Measurements from ENCODE around the gene HHAT.

Gene HHAT

GRCh38 chr1:210582205-210582970 is 253.7 kb downstream of the HHAT start:
- peak; percentile 18 for DNase-seq (ENCODE audit: low read depth)
- TF ChIP-seq POLR2A (IDR thresholded peaks at IDR 0.05; ENCODE audit: extremely low read depth, insufficient read length) (no peak), CTCF (IDR thresholded peaks at IDR 0.05; ENCODE audit: low read depth, low read length) (no peak), MAX (IDR thresholded peaks at IDR 0.05; ENCODE audit: low read depth, low read length) (no peak), MYC (IDR thresholded peaks at IDR 0.05; ENCODE audit: low read depth, low read length) (no peak)
- H3K4me3 ChIP-seq (ENCODE audit: low read depth, low read length), result no peak overlapping the region

GRCh38 chr1:210584439-210585113 is 255.9 kb downstream of the HHAT start:
- no peak overlapping the region for H3K4me3 ChIP-seq (ENCODE audit: low read depth, low read length)
- peak; percentile 79 for DNase-seq (ENCODE audit: low read depth)
- TF ChIP-seq MYC (IDR thresholded peaks at IDR 0.05; ENCODE audit: low read depth, low read length) (no peak), CTCF (IDR thresholded peaks at IDR 0.05; ENCODE audit: low read depth, low read length) (peak; percentile 55)

DNA sequence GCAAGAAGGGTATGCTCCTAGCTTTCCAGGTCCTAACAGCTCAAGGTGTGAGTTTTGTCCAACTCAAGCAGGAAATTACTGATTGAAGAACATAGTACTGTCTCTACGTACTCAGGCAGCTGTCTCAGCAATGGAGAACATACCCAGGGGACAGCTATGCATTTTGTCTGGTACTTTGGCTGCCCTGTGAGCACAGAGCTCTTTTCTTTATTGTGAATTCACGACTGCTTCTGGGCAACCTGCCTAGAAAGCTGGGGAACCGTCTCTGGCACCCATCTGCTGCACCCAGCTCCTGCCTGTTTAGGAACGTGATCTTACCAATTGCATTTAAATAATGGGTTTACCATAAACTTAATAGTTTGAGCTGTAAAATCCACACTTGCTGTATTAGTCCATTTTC is 258.1 kb downstream of the HHAT start:
- H3K4me3 ChIP-seq (ENCODE audit: low read depth, low read length), result no peak overlapping the region
- TF ChIP-seq CTCF (IDR thresholded peaks at IDR 0.05; ENCODE audit: low read depth, low read length) (no peak), MYC (IDR thresholded peaks at IDR 0.05; ENCODE audit: low read depth, low read length) (no peak), MAX (IDR thresholded peaks at IDR 0.05; ENCODE audit: low read depth, low read length) (no peak), POLR2A (IDR thresholded peaks at IDR 0.05; ENCODE audit: extremely low read depth, insufficient read length) (no peak)
- no peak for DNase-seq (ENCODE audit: low read depth)

- no peak for TF ChIP-seq CTCF (IDR thresholded peaks at IDR 0.05; ENCODE audit: low read depth, low read length)
- TF ChIP-seq MYC (IDR thresholded peaks at IDR 0.05; ENCODE audit: low read depth, low read length), result no peak
- TF ChIP-seq POLR2A (IDR thresholded peaks at IDR 0.05; ENCODE audit: extremely low read depth, insufficient read length), result no peak
- no peak for TF ChIP-seq MAX (IDR thresholded peaks at IDR 0.05; ENCODE audit: low read depth, low read length)
- H3K4me3 ChIP-seq (ENCODE audit: low read depth, low read length), result no peak overlapping the region
- DNase-seq (ENCODE audit: low read depth), result no peak
Observed at GRCh38 chr1:210587566-210587965, 258.9 kb downstream of the HHAT start.

- H3K4me3 ChIP-seq (ENCODE audit: low read depth, low read length), result no peak overlapping the region
- TF ChIP-seq MYC (IDR thresholded peaks at IDR 0.05; ENCODE audit: low read depth, low read length) (no peak), MAX (IDR thresholded peaks at IDR 0.05; ENCODE audit: low read depth, low read length) (no peak)
Observed at GRCh38 chr1:210588357-210588756, 259.7 kb downstream of the HHAT start.

DNA sequence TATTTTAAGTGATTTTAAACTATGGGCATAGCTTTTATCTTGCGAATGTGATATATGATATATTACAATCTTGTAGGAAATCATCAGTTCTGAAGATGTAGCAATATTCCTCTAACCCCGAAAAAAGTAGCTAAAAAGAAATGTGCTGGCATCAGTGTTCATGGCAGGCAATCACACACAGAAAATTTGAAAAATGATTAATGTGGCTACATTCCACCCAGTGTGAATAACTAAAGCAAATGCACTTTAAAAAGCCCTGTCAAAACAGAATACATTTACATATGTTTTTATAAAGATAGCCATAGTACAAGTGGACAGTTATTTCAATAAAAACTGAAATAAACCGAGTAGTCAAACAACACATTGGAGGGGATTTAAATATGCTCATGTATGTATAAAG is 260.2 kb downstream of the HHAT start:
- H3K4me3 ChIP-seq (ENCODE audit: low read depth, low read length), result no peak overlapping the region
- DNase-seq (ENCODE audit: low read depth), result no peak
- TF ChIP-seq MYC (IDR thresholded peaks at IDR 0.05; ENCODE audit: low read depth, low read length) (no peak), CTCF (IDR thresholded peaks at IDR 0.05; ENCODE audit: low read depth, low read length) (no peak), POLR2A (IDR thresholded peaks at IDR 0.05; ENCODE audit: extremely low read depth, insufficient read length) (no peak), MAX (IDR thresholded peaks at IDR 0.05; ENCODE audit: low read depth, low read length) (no peak)

More at GRCh38 chr1:210588357-210588756, 259.7 kb downstream of the HHAT start:
- no peak for DNase-seq (ENCODE audit: low read depth)
